ENCODE results near the gene PARL. TPM values are rescaled to one million over a fixed set of nuclear protein-coding genes. Genes with fewer than 3 reads are reported as not detected.

PARL gene
- total and polyA plus RNA-seq, 2 of the 8 experiments (the other 6 are each of a cell fraction or from before 2014, with no cell fraction given), result 62.7 to 85.0 TPM

DNA sequence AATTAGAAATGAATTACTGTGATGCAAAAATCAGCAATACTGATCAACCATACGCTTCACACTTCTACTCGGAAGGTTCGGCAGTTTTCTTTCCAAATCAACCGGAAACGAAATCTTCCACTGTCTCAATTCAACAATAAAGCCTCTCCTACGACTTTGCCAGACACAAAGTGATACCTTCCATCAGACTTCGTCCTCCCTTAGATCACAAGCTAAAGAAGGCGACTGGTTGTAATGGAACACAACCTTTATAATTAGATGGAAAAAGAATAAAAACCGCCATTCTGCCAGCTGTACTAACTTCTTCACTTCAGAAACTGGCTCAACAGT, 618 bp downstream of the PARL start (continued):
- TF ChIP-seq EP300 (IDR thresholded peaks at IDR 0.05; ENCODE audit: borderline replicate concordance in 1 of 2, low read depth in 2 of 2, low read length in 2 of 2) (no peak), TAF7 (optimal IDR thresholded peaks at IDR 0.05; ENCODE audit: borderline replicate concordance, low read depth, low read length) (no peak)
- TF ChIP-seq, protein P1, sequence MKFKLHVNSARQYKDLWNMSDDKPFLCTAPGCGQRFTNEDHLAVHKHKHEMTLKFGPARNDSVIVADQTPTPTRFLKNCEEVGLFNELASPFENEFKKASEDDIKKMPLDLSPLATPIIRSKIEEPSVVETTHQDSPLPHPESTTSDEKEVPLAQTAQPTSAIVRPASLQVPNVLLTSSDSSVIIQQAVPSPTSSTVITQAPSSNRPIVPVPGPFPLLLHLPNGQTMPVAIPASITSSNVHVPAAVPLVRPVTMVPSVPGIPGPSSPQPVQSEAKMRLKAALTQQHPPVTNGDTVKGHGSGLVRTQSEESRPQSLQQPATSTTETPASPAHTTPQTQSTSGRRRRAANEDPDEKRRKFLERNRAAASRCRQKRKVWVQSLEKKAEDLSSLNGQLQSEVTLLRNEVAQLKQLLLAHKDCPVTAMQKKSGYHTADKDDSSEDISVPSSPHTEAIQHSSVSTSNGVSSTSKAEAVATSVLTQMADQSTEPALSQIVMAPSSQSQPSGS (IDR thresholded peaks at IDR 0.05; ENCODE audit: low read length), result no peak

Data from H1 (cell line).